HG02763 (cell line): ENCODE results near the gene UBE3C.

Experiments
- ATAC-seq: cut with Tn5 transposase; IDR thresholded peaks from one replicate; pipeline ENCODE4 v1.9.1; 2021; ENCODE audit warnings: mild to moderate bottlenecking, moderate library complexity; ENCODE audit not compliant: unreplicated experiment

UBE3C gene

GRCh38 chr7:157168571-157168970 is 29.8 kb downstream of the UBE3C start:
- no peak for ATAC-seq

- ATAC-seq, result no peak
Measured at GRCh38 chr7:157176771-157177170, 38.0 kb downstream of the UBE3C start.

- no peak for ATAC-seq
Measured at GRCh38 chr7:157177333-157177982, 38.7 kb downstream of the UBE3C start.

- no peak for ATAC-seq
Measured at GRCh38 chr7:157177983-157178381, 39.3 kb downstream of the UBE3C start.

GRCh38 chr7:157183832-157184231 is 45.1 kb downstream of the UBE3C start:
- ATAC-seq, result no peak

GRCh38 chr7:157188091-157188665 is 49.5 kb downstream of the UBE3C start:
- no peak for ATAC-seq

- no peak for ATAC-seq
Measured at GRCh38 chr7:157189405-157189804, 50.7 kb downstream of the UBE3C start.

GRCh38 chr7:157192861-157193260 is 54.1 kb downstream of the UBE3C start:
- no peak for ATAC-seq

GRCh38 chr7:157193274-157193673 is 54.5 kb downstream of the UBE3C start:
- ATAC-seq, result no peak

GRCh38 chr7:157194948-157195347 is 56.2 kb downstream of the UBE3C start:
- ATAC-seq, result no peak

- no peak for ATAC-seq
Measured at GRCh38 chr7:157195868-157196267, 57.1 kb downstream of the UBE3C start.

GRCh38 chr7:157204134-157204533 is 65.4 kb downstream of the UBE3C start:
- ATAC-seq, result no peak

- no peak for ATAC-seq
Measured at GRCh38 chr7:157205438-157205837, 66.7 kb downstream of the UBE3C start.

- no peak for ATAC-seq
Measured at GRCh38 chr7:157208571-157209413, 70.1 kb downstream of the UBE3C start.

- no peak for ATAC-seq
Measured at GRCh38 chr7:157210682-157211081, 72.0 kb downstream of the UBE3C start.

GRCh38 chr7:157211690-157212089 is 73.0 kb downstream of the UBE3C start:
- no peak for ATAC-seq

- ATAC-seq, result peak; percentile 76
Measured at GRCh38 chr7:157219154-157219553, 80.4 kb downstream of the UBE3C start.

GRCh38 chr7:157220916-157221569 is 82.3 kb downstream of the UBE3C start:
- no peak for ATAC-seq

- ATAC-seq, result no peak
Measured at GRCh38 chr7:157222687-157223086, 84.0 kb downstream of the UBE3C start.

- ATAC-seq, result no peak
Measured at GRCh38 chr7:157224627-157225026, 85.9 kb downstream of the UBE3C start.

- no peak for ATAC-seq
Measured at GRCh38 chr7:157228864-157229422, 90.2 kb downstream of the UBE3C start.
